GM12892 (cell line): ENCODE measurements around the gene SIK2.
"Not testable (repeated sequence)": the region's sequence is repeated elsewhere in the genome, so short reads cannot be mapped to it uniquely, and the experiment has no call there.

ENCODE experiments used
- DNase-seq: peaks from one replicate; pipeline ENCODE4 v3.0.0; 2011; ENCODE audit not compliant: insufficient read length
- FAIRE-seq: peaks from 2 replicates; lab custom pipeline; 2011; peaks lifted over from hg19 to GRCh38; lab: Jason Lieb, UNC
- POLR2A ChIP-seq: IDR thresholded peaks from 2 replicates; pipeline ENCODE4 v1.6.1; 2011; ENCODE audit warnings: low read depth, low read length, control low read depth
- POLR2AphosphoS5 ChIP-seq: IDR thresholded peaks from 2 replicates; pipeline ENCODE4 v1.6.1; 2011; ENCODE audit warnings: low read depth, low read length, control low read depth
- TAF1 ChIP-seq: IDR thresholded peaks from 2 replicates; pipeline ENCODE4 v1.6.1; 2011; ENCODE audit warnings: low read depth, mild to moderate bottlenecking, control low read depth, low read length, borderline replicate concordance

The SIK2 gene

GRCh38 chr11:111765320-111765983, 163.2 kb downstream of the SIK2 start:
- peak; percentile 79 for FAIRE-seq
- no peak for DNase-seq

GRCh38 chr11:111765984-111766833, 164.0 kb downstream of the SIK2 start, which contains the start of gene PPP2R1B:
Gene PPP2R1B (minus strand): TSS chr11:111766389. CDS start chr11:111766361, 28 bp downstream.
- FAIRE-seq (peak; percentile 96), DNase-seq (peak; percentile 92)
- peak; percentile 77; the same call in 1 of the 2 replicates for TF ChIP-seq POLR2A
- peak; percentile 65; the same call in 1 of the 2 replicates for TF ChIP-seq POLR2AphosphoS5
- peak; percentile 79 for TF ChIP-seq TAF1

More at GRCh38 chr11:111765320-111765983, 163.2 kb downstream of the SIK2 start:
- TF ChIP-seq TAF1 = no peak
- no peak for TF ChIP-seq POLR2AphosphoS5
- TF ChIP-seq POLR2A = no peak

GRCh38 chr11:111766834-111767142, 164.5 kb downstream of the SIK2 start:
- TF ChIP-seq TAF1 (no peak), POLR2AphosphoS5 (no peak), POLR2A (no peak)
- FAIRE-seq (no peak), DNase-seq (no peak)

- no peak for DNase-seq
- FAIRE-seq = no peak
These were observed 168.4 kb downstream of the SIK2 start for GRCh38 chr11:111770581-111771134.

GRCh38 chr11:111771205-111771604, 169.0 kb downstream of the SIK2 start:
- not testable (repeated sequence) for FAIRE-seq, DNase-seq

More at GRCh38 chr11:111770581-111771134, 168.4 kb downstream of the SIK2 start:
- TF ChIP-seq POLR2A (no peak), POLR2AphosphoS5 (no peak), TAF1 (no peak)

GRCh38 chr11:111772535-111772934, 170.3 kb downstream of the SIK2 start:
- DNase-seq = no peak
- no peak for TF ChIP-seq POLR2AphosphoS5
- FAIRE-seq = no peak

GRCh38 chr11:111774955-111775710, 172.9 kb downstream of the SIK2 start:
- no peak for DNase-seq
- no peak for FAIRE-seq
- TF ChIP-seq POLR2A (no peak), POLR2AphosphoS5 (no peak), TAF1 (no peak)

GRCh38 chr11:111776398-111777093, 174.3 kb downstream of the SIK2 start:
- DNase-seq (peak; percentile 44), FAIRE-seq (peak; percentile 92)
- TF ChIP-seq TAF1 = no peak
- TF ChIP-seq POLR2A = no peak
- no peak for TF ChIP-seq POLR2AphosphoS5

- TF ChIP-seq POLR2AphosphoS5 (no peak), TAF1 (no peak), POLR2A (no peak)
- DNase-seq (peak; percentile 27), FAIRE-seq (peak; percentile 93)
These were observed 175.1 kb downstream of the SIK2 start for GRCh38 chr11:111777094-111778046.

GRCh38 chr11:111778047-111778558, 175.9 kb downstream of the SIK2 start:
- FAIRE-seq (no peak), DNase-seq (no peak)
- TF ChIP-seq TAF1 (no peak), POLR2AphosphoS5 (no peak), POLR2A (no peak)
